ENCODE data around the gene TMCC2.

The TMCC2 gene

DNA sequence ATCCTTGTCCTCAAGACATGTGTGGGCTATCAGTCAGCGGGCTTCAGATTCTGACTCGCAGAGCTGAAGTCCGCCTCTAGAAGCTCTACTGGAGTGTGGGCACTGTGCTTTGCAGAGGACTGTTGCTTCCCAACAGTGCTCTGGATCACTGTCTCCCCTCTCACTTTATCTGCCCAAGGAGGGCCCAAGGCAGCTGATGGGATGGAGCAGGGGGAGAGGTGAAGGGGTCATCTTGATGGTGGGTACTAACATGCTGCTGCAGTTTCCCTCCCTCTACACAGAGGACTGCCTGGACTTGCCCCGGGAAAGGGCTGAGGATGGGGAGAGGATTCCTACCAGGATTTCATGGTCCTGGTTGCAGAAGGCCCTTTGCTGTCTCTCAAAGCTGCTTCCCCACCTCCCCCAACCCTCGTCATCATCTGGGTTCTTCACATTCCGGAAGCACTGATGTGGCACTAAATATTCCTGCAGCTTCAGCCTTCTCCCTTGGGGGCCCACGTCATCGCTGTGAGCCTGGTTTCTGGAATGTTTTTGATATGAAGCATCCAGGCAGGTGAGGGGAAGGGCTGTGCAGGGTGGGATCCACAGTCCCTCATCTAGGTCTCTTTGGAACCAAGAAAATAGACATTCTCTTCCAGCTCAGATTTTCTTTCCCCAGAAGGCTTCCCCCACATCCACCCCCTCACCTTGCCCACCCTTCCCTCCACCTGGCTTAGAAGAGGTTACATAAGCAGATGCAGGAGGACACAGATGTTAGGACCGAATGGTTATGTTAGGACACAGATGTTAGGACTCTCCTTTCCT is 70.6 kb downstream of the TMCC2 start:
- Histone ChIP-seq H3K27me3 (ENCODE audit: control insufficient read depth in 1 of 2, insufficient read depth in 1 of 2, low read length in 2 of 2) (no peaks in the 10 kb centered on the region), H3K4me1 (ENCODE audit: control insufficient read depth, insufficient read depth, low read depth, low read length) (peaks cover 46% of the 10 kb centered on the region), H3K27ac (ENCODE audit: low read length, poor library complexity, severe bottlenecking) (peak overlapping the region; percentile 95), H3K36me3 (ENCODE audit: control insufficient read depth in 1 of 2, insufficient read depth in 2 of 2, low read depth in 1 of 2, low read length in 2 of 2) (peaks cover 6 to 8% of the 10 kb centered on the region in 2 experiments), H2BK12ac (ENCODE audit: low read length in 2 of 2) (peak overlapping the region; percentile 83 to 100), H3K4ac (ENCODE audit: low read depth in 1 of 2, low read length in 2 of 2) (peak overlapping the region; percentile 1 to 94), H3K9ac (ENCODE audit: low read length) (peak overlapping the region; percentile 64), H3K4me3 (ENCODE audit: insufficient read depth in 1 of 2, low read depth in 1 of 2, low read length in 2 of 2) (no peak overlapping the region), H3K4me2 (ENCODE audit: low read length, poor library complexity, severe bottlenecking) (no peak overlapping the region), H4K91ac (ENCODE audit: low read length) (peak overlapping the region; percentile 76), H3K23ac (ENCODE audit: low read length in 2 of 2) (no peak overlapping the region), H2AFZ (ENCODE audit: low read depth, low read length) (peak overlapping the region; percentile 30), H2AK5ac (ENCODE audit: low read length, severe bottlenecking) (peak overlapping the region; percentile 77), H2BK120ac (ENCODE audit: low read depth, low read length) (peak overlapping the region; percentile 19), H3K18ac (ENCODE audit: low read depth in 1 of 2, low read length in 2 of 2) (peak overlapping the region; percentile 87 to 98), H2BK15ac (ENCODE audit: low read depth, poor library complexity, severe bottlenecking) (no peak overlapping the region), H3K9me3 (ENCODE audit: control insufficient read depth, low read length) (no peaks in the 10 kb centered on the region), H3K14ac (ENCODE audit: low read length in 2 of 2) (peak overlapping the region in 1 of 2 experiments; percentile 93), H3K79me1 (replicated peaks; ENCODE audit: low read length, poor library complexity, severe bottlenecking) (peaks cover 2% of the 10 kb centered on the region), H4K8ac (ENCODE audit: low read length) (peak overlapping the region; percentile 97), H2BK5ac (ENCODE audit: low read depth, low read length, poor library complexity, severe bottlenecking) (peak overlapping the region; percentile 97)
- DNase-seq = peak; percentile 96
- whole genome bisulfite sequencing = 15% methylated on average over 9 of the region's 9 CpGs

DNA sequence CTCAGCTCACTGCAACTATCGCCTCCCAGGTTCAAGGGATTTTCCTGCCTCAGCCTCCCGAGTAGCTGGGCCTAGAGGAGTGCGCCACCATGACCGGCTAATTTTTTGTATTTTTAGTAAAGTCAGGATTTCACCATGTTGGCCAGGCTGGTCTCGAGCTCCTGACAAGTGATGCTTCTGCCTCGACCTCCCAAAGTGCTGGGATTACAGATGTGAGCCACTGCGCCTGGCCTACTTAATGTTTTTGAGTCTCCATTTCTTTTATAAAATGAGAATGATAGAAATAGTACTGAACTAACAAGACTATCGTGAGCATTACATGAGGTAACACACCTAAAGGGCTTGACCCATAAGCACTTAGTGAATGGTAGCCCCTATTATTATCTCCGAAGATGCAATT is 72.4 kb downstream of the TMCC2 start:
- H3K18ac ChIP-seq (ENCODE audit: low read depth in 1 of 2, low read length in 2 of 2) = no peak overlapping the region
- H2BK15ac ChIP-seq (ENCODE audit: low read depth, poor library complexity, severe bottlenecking) = peak overlapping the region; percentile 20
- H2BK5ac ChIP-seq (ENCODE audit: low read depth, low read length, poor library complexity, severe bottlenecking) = peak overlapping the region; percentile 68
- no peaks in the 10 kb centered on the region for H3K9me3 ChIP-seq (ENCODE audit: control insufficient read depth, low read length)
- H3K27ac ChIP-seq (ENCODE audit: low read length, poor library complexity, severe bottlenecking) = peak overlapping the region; percentile 96
- H3K79me1 ChIP-seq (replicated peaks; ENCODE audit: low read length, poor library complexity, severe bottlenecking) = peaks cover 2% of the 10 kb centered on the region
- H3K9ac ChIP-seq (ENCODE audit: low read length) = no peak overlapping the region
- peaks cover 43% of the 10 kb centered on the region for H3K4me1 ChIP-seq (ENCODE audit: control insufficient read depth, insufficient read depth, low read depth, low read length)
- no peak overlapping the region for H2AFZ ChIP-seq (ENCODE audit: low read depth, low read length)
- H2AK5ac ChIP-seq (ENCODE audit: low read length, severe bottlenecking) = peak overlapping the region; percentile 90
- H4K8ac ChIP-seq (ENCODE audit: low read length) = peak overlapping the region; percentile 28
- H3K4ac ChIP-seq (ENCODE audit: low read depth in 1 of 2, low read length in 2 of 2) = peak overlapping the region in 1 of 2 experiments; percentile 63
- no peak overlapping the region for H3K14ac ChIP-seq (ENCODE audit: low read length in 2 of 2)
- no peak overlapping the region for H3K4me2 ChIP-seq (ENCODE audit: low read length, poor library complexity, severe bottlenecking)
- no peak overlapping the region for H2BK120ac ChIP-seq (ENCODE audit: low read depth, low read length)
- DNase-seq = no peak
- H3K4me3 ChIP-seq (ENCODE audit: insufficient read depth in 1 of 2, low read depth in 1 of 2, low read length in 2 of 2) = no peak overlapping the region
- H3K23ac ChIP-seq (ENCODE audit: low read length in 2 of 2) = no peak overlapping the region
- H3K27me3 ChIP-seq (ENCODE audit: control insufficient read depth in 1 of 2, insufficient read depth in 1 of 2, low read length in 2 of 2) = no peaks in the 10 kb centered on the region
- H4K91ac ChIP-seq (ENCODE audit: low read length) = peak overlapping the region; percentile 12
- H3K36me3 ChIP-seq (ENCODE audit: control insufficient read depth in 1 of 2, insufficient read depth in 2 of 2, low read depth in 1 of 2, low read length in 2 of 2) = peaks cover 23% of the 10 kb centered on the region in 2 experiments
- no peak overlapping the region for H2BK12ac ChIP-seq (ENCODE audit: low read length in 2 of 2)
- 94% methylated on average over 8 of the region's 9 CpGs for WGBS

DNA sequence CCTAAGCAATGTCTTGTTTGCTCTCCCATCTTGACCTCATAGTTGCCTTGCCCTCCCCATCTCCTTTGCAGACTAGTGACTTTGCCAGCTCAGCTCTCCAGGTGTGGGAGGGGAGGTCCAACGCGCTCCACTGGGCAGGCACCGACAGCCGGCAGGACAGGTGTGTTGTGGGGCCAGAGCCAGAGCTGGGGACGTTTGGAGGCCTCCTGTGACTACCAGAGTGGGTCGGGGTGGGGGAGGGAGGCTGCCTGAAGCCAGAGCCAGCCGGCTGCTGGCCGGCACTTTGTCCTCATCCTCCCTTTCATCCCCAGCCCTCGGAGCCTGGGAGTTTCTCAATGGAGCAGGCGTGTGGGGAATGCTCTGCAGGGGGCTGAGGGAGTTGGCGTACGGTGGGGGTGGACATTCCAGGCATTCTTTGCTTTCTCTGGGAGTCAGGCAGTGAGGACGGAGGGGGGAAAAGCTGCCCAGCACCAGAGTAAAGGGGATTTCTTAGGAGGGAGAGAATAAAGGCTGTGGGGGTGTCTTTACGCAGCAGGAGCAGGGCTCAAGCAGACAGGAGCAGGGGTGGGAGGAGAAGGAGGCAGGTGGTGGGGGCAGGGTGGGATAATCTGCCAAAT is 73.6 kb downstream of the TMCC2 start:
- Histone ChIP-seq H3K36me3 (ENCODE audit: control insufficient read depth in 1 of 2, insufficient read depth in 2 of 2, low read depth in 1 of 2, low read length in 2 of 2) (peaks cover 32 to 34% of the 10 kb centered on the region in 2 experiments), H3K23ac (ENCODE audit: low read length in 2 of 2) (peak overlapping the region in 1 of 2 experiments; percentile 23), H2BK15ac (ENCODE audit: low read depth, poor library complexity, severe bottlenecking) (no peak overlapping the region), H4K8ac (ENCODE audit: low read length) (peak overlapping the region; percentile 85), H3K27me3 (ENCODE audit: control insufficient read depth in 1 of 2, insufficient read depth in 1 of 2, low read length in 2 of 2) (no peaks in the 10 kb centered on the region), H3K9ac (ENCODE audit: low read length) (peak overlapping the region; percentile 65), H3K14ac (ENCODE audit: low read length in 2 of 2) (peak overlapping the region in 1 of 2 experiments; percentile 95), H2AFZ (ENCODE audit: low read depth, low read length) (peak overlapping the region; percentile 83), H3K4me1 (ENCODE audit: control insufficient read depth, insufficient read depth, low read depth, low read length) (peaks cover 42% of the 10 kb centered on the region), H3K79me1 (replicated peaks; ENCODE audit: low read length, poor library complexity, severe bottlenecking) (peaks cover 4% of the 10 kb centered on the region), H2BK120ac (ENCODE audit: low read depth, low read length) (peak overlapping the region; percentile 77), H3K9me3 (ENCODE audit: control insufficient read depth, low read length) (no peaks in the 10 kb centered on the region), H3K27ac (ENCODE audit: low read length, poor library complexity, severe bottlenecking) (peak overlapping the region; percentile 96), H2AK5ac (ENCODE audit: low read length, severe bottlenecking) (peak overlapping the region; percentile 97), H3K4me2 (ENCODE audit: low read length, poor library complexity, severe bottlenecking) (no peak overlapping the region), H3K4me3 (ENCODE audit: insufficient read depth in 1 of 2, low read depth in 1 of 2, low read length in 2 of 2) (no peak overlapping the region), H4K91ac (ENCODE audit: low read length) (peak overlapping the region; percentile 90), H3K4ac (ENCODE audit: low read depth in 1 of 2, low read length in 2 of 2) (peak overlapping the region; percentile 71 to 99), H3K18ac (ENCODE audit: low read depth in 1 of 2, low read length in 2 of 2) (peak overlapping the region; percentile 85 to 98), H2BK5ac (ENCODE audit: low read depth, low read length, poor library complexity, severe bottlenecking) (peak overlapping the region; percentile 90), H2BK12ac (ENCODE audit: low read length in 2 of 2) (peak overlapping the region; percentile 94 to 98)
- DNase-seq = peak; percentile 86
- WGBS = 4% methylated on average over 12 of the region's 14 CpGs
